HL-60 (cell line): Measurements from ENCODE around the gene TMEM238L.

Experiments
- POLR2AphosphoS5 ChIP-seq: IDR thresholded peaks from 2 replicates; pipeline ENCODE4 v1.6.1; 2012; ENCODE audit warnings: low read depth
- TF ChIP-seq, protein P1 (sequence below): IDR thresholded peaks from one replicate; pipeline ENCODE4 v1.5.1; 2011; ENCODE audit warnings: low read length, control low read depth, inconsistent platforms; ENCODE audit not compliant: insufficient read depth

DNA sequence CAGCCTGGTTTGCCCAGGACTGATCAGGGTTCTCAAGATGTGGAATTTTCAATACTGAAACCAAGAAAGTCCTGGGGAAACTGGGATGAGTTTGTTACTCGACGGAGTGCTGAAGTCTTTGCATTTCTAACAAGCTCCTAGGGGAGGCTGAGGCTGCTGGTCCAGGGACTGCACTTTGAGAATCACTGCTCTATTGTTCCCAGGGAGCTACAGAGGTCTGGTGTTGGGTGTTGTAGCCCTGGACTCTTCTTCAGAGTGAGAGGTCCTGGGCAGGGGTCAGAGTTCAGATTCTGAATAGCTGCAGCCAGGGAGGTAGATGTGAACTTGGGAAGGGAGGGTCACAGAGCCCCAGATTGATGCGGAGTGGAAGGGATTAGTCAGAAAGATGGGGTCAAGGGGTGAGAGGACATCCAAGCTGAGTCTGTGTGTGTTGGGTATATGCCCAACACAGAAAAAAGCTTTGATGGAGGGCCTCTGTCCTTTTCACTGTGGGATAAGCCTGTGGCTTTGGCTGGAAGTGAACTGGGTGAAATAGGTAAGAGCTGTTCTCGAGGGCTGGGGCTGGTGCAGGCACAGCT is 14.1 kb downstream of the TMEM238L start:
- TF ChIP-seq, protein P1, sequence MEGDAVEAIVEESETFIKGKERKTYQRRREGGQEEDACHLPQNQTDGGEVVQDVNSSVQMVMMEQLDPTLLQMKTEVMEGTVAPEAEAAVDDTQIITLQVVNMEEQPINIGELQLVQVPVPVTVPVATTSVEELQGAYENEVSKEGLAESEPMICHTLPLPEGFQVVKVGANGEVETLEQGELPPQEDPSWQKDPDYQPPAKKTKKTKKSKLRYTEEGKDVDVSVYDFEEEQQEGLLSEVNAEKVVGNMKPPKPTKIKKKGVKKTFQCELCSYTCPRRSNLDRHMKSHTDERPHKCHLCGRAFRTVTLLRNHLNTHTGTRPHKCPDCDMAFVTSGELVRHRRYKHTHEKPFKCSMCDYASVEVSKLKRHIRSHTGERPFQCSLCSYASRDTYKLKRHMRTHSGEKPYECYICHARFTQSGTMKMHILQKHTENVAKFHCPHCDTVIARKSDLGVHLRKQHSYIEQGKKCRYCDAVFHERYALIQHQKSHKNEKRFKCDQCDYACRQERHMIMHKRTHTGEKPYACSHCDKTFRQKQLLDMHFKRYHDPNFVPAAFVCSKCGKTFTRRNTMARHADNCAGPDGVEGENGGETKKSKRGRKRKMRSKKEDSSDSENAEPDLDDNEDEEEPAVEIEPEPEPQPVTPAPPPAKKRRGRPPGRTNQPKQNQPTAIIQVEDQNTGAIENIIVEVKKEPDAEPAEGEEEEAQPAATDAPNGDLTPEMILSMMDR = no peak
- TF ChIP-seq POLR2AphosphoS5 = no peak
